ENCODE results near the gene SRSF8.

Gene SRSF8

GRCh38 chr11:95070471-95070870, 3.8 kb downstream of the SRSF8 start:
- DNase-seq = no peak

- DNase-seq = no peak
These were observed 6.2 kb downstream of the SRSF8 start for GRCh38 chr11:95072948-95073347.

GRCh38 chr11:95074792-95075563, 8.3 kb downstream of the SRSF8 start:
- no peak for DNase-seq

- no peak for DNase-seq
These were observed 9.7 kb downstream of the SRSF8 start for GRCh38 chr11:95076416-95076815.

GRCh38 chr11:95076981-95077380, 10.3 kb downstream of the SRSF8 start:
- no peak for DNase-seq

- no peak for DNase-seq
These were observed 11.8 kb downstream of the SRSF8 start for GRCh38 chr11:95078526-95078925.

GRCh38 chr11:95081010-95081409, 14.3 kb downstream of the SRSF8 start:
- no peak for DNase-seq

- no peak for DNase-seq
These were observed 14.7 kb downstream of the SRSF8 start for GRCh38 chr11:95081412-95081811.

- DNase-seq = no peak
These were observed 15.9 kb downstream of the SRSF8 start for GRCh38 chr11:95082576-95083001.

GRCh38 chr11:95084509-95084908, 17.8 kb downstream of the SRSF8 start:
- peak; percentile 82 for DNase-seq

GRCh38 chr11:95085117-95085816, 18.5 kb downstream of the SRSF8 start:
- DNase-seq = no peak

GRCh38 chr11:95086151-95086550, 19.4 kb downstream of the SRSF8 start:
- DNase-seq = no peak

GRCh38 chr11:95086836-95087570, 20.3 kb downstream of the SRSF8 start:
- no peak for DNase-seq

- DNase-seq = peak; percentile 55
These were observed 22.4 kb downstream of the SRSF8 start for GRCh38 chr11:95088946-95089619.

GRCh38 chr11:95089620-95090542, 23.2 kb downstream of the SRSF8 start, which contains the start of gene ENDOD1:
TSS of gene ENDOD1 (plus strand) at chr11:95089846. CDS start at chr11:95089928, 82 bp downstream.
- peak; percentile 91 for DNase-seq

- no peak for DNase-seq
These were observed 25.0 kb downstream of the SRSF8 start for GRCh38 chr11:95091663-95092180.

GRCh38 chr11:95092549-95093324, 26.0 kb downstream of the SRSF8 start:
- DNase-seq = peak; percentile 50

- no peak for DNase-seq
These were observed 26.8 kb downstream of the SRSF8 start for GRCh38 chr11:95093548-95093947.

GRCh38 chr11:95095858-95096587, 29.3 kb downstream of the SRSF8 start:
- peak; percentile 78 for DNase-seq

- no peak for DNase-seq
These were observed 30.5 kb downstream of the SRSF8 start for GRCh38 chr11:95097209-95097608.
